ES-I3 (cell line): ENCODE measurements around the gene CTNNBL1.
A peak's percentile ranks its signal among the peaks of the same experiment; 100 is the strongest.
"Not testable (repeated sequence)": the region's sequence is repeated elsewhere in the genome, so short reads cannot be mapped to it uniquely, and the experiment has no call there.

Experiments
- H3K36me3 ChIP-seq: 2 replicates; pipeline ENCODE4 v1.6.1; 2013; ENCODE audit warnings: mild to moderate bottlenecking, low read length, control low read depth, moderate library complexity; ENCODE audit not compliant: insufficient read depth
- H3K4me1 ChIP-seq: 2 replicates; pipeline ENCODE4 v1.6.1; 2013; ENCODE audit warnings: mild to moderate bottlenecking, control low read depth, low read length; ENCODE audit not compliant: insufficient read depth
- H3K9ac ChIP-seq: 2 replicates; pipeline ENCODE4 v1.6.1; 2013; ENCODE audit warnings: low read depth, mild to moderate bottlenecking, low read length, moderate library complexity
- H3K9me3 ChIP-seq: 2 replicates; pipeline ENCODE4 v1.6.1; 2013; ENCODE audit warnings: mild to moderate bottlenecking, low read length, moderate library complexity; ENCODE audit not compliant: control insufficient read depth, insufficient read depth

The CTNNBL1 gene

GRCh38 chr20:37690626-37691369 is 3.0 kb upstream of the CTNNBL1 start:
- Histone ChIP-seq H3K9me3 (no peaks in the 10 kb centered on the region), H3K36me3 (no peaks in the 10 kb centered on the region), H3K4me1 (no peaks in the 10 kb centered on the region), H3K9ac (no peak overlapping the region)

GRCh38 chr20:37692459-37693166 is 1.2 kb upstream of the CTNNBL1 start:
- no peaks in the 10 kb centered on the region for H3K4me1 ChIP-seq
- no peaks in the 10 kb centered on the region for H3K36me3 ChIP-seq
- H3K9me3 ChIP-seq: no peaks in the 10 kb centered on the region
- no peak overlapping the region for H3K9ac ChIP-seq

GRCh38 chr20:37693242-37693634 is 592 bp upstream of the CTNNBL1 start:
- Histone ChIP-seq H3K9me3 (no peaks in the 10 kb centered on the region), H3K4me1 (no peaks in the 10 kb centered on the region), H3K9ac (peak overlapping the region; percentile 73), H3K36me3 (no peaks in the 10 kb centered on the region)

GRCh38 chr20:37695684-37696342 is 2.0 kb downstream of the CTNNBL1 start:
- H3K4me1 ChIP-seq: no peaks in the 10 kb centered on the region
- H3K9ac ChIP-seq: no peak overlapping the region
- H3K36me3 ChIP-seq: no peaks in the 10 kb centered on the region
- no peaks in the 10 kb centered on the region for H3K9me3 ChIP-seq

GRCh38 chr20:37697314-37697713 is 3.5 kb downstream of the CTNNBL1 start:
- no peaks in the 10 kb centered on the region for H3K36me3 ChIP-seq
- H3K9ac ChIP-seq: no peak overlapping the region
- no peaks in the 10 kb centered on the region for H3K9me3 ChIP-seq
- no peaks in the 10 kb centered on the region for H3K4me1 ChIP-seq

- Histone ChIP-seq H3K36me3 (no peaks in the 10 kb centered on the region), H3K9ac (no peak overlapping the region), H3K4me1 (no peaks in the 10 kb centered on the region), H3K9me3 (no peaks in the 10 kb centered on the region)
Measured at GRCh38 chr20:37699202-37699601, 5.4 kb downstream of the CTNNBL1 start.

GRCh38 chr20:37700301-37700700 is 6.5 kb downstream of the CTNNBL1 start:
- H3K9me3 ChIP-seq: no peaks in the 10 kb centered on the region
- H3K9ac ChIP-seq: no peak overlapping the region
- H3K4me1 ChIP-seq: no peaks in the 10 kb centered on the region
- H3K36me3 ChIP-seq: no peaks in the 10 kb centered on the region

GRCh38 chr20:37701676-37702075 is 7.8 kb downstream of the CTNNBL1 start:
- H3K9ac ChIP-seq, H3K4me1 ChIP-seq, H3K36me3 ChIP-seq, H3K9me3 ChIP-seq: not testable (repeated sequence)

- no peaks in the 10 kb centered on the region for H3K36me3 ChIP-seq
- no peaks in the 10 kb centered on the region; the same call in 1 of the 2 replicates for H3K9me3 ChIP-seq
- H3K4me1 ChIP-seq: no peaks in the 10 kb centered on the region
- H3K9ac ChIP-seq: no peak overlapping the region
Measured at GRCh38 chr20:37702403-37703034, 8.7 kb downstream of the CTNNBL1 start.

GRCh38 chr20:37703035-37703845 is 9.4 kb downstream of the CTNNBL1 start:
- H3K4me1 ChIP-seq: no peaks in the 10 kb centered on the region
- H3K9ac ChIP-seq: no peak overlapping the region
- no peaks in the 10 kb centered on the region; the same call in 1 of the 2 replicates for H3K9me3 ChIP-seq
- H3K36me3 ChIP-seq: no peaks in the 10 kb centered on the region

- Histone ChIP-seq H3K9me3 (no peaks in the 10 kb centered on the region; the same call in 1 of the 2 replicates), H3K4me1 (no peaks in the 10 kb centered on the region), H3K9ac (no peak overlapping the region)
Measured at GRCh38 chr20:37704955-37705354, 11.1 kb downstream of the CTNNBL1 start.

GRCh38 chr20:37706298-37706697 is 12.5 kb downstream of the CTNNBL1 start:
- Histone ChIP-seq H3K4me1 (no peaks in the 10 kb centered on the region), H3K36me3 (no peaks in the 10 kb centered on the region), H3K9me3 (no peaks in the 10 kb centered on the region; the same call in 1 of the 2 replicates), H3K9ac (no peak overlapping the region)

More at GRCh38 chr20:37704955-37705354, 11.1 kb downstream of the CTNNBL1 start:
- no peaks in the 10 kb centered on the region for H3K36me3 ChIP-seq

GRCh38 chr20:37711001-37711400 is 17.2 kb downstream of the CTNNBL1 start:
- H3K4me1 ChIP-seq: no peaks in the 10 kb centered on the region
- H3K9ac ChIP-seq: no peak overlapping the region
- H3K9me3 ChIP-seq: no peaks in the 10 kb centered on the region; the same call in 1 of the 2 replicates
- no peaks in the 10 kb centered on the region for H3K36me3 ChIP-seq
